ENCODE results near the gene PPM1M. TPM values are rescaled to one million over a fixed set of nuclear protein-coding genes. Genes with fewer than 3 reads are reported as not detected.
A peak's percentile ranks its signal among the peaks of the same experiment; 100 is the strongest.

PPM1M gene
- total and polyA plus RNA-seq, 10 of the 15 experiments (the other 5 are each of a cell fraction or from before 2014, with no cell fraction given) = 7.3 to 24.8 (median 15.8) TPM

- TF ChIP-seq PBX3 (IDR thresholded peaks at IDR 0.05; ENCODE audit: insufficient replicate concordance, low read depth, low read length) (no peak), SMC3 (IDR thresholded peaks at IDR 0.05; ENCODE audit: borderline replicate concordance, low read length) (no peak), RB1 (IDR thresholded peaks at IDR 0.05; ENCODE audit: borderline replicate concordance) (peak; percentile 64; the same call in 1 of the 2 replicates), YY1 (IDR thresholded peaks at IDR 0.05; ENCODE audit: low read depth, low read length) (peak; percentile 13; the same call in 1 of the 2 replicates), BCL11A (IDR thresholded peaks at IDR 0.05; ENCODE audit: low read depth, low read length) (0 out of 2 replicates have a peak, but pooled peaks have one; percentile 36), ZNF24 (IDR thresholded peaks at IDR 0.05) (0 out of 2 replicates have a peak, but pooled peaks have one; percentile 18), TCF7 (IDR thresholded peaks at IDR 0.05; ENCODE audit: borderline replicate concordance) (no peak), FOS (IDR thresholded peaks at IDR 0.05; ENCODE audit: borderline replicate concordance, extremely low read depth, insufficient read length) (no peak), POU2F2 (IDR thresholded peaks at IDR 0.05; ENCODE audit: borderline replicate concordance, low read depth, low read length) (peak; percentile 80; the same call in 2 of the 3 replicates), MAX (IDR thresholded peaks at IDR 0.05; ENCODE audit: low read depth, low read length) (peak; percentile 44; the same call in 1 of the 2 replicates), KAT2A (conservative IDR thresholded peaks at IDR 0.05; ENCODE audit: control insufficient read depth, low read depth, low read length) (no peak), CREB1 (IDR thresholded peaks at IDR 0.05; ENCODE audit: low read depth) (peak; percentile 18; the same call in 1 of the 2 replicates), ZNF207 (IDR thresholded peaks at IDR 0.05; ENCODE audit: borderline replicate concordance) (peak; percentile 73; the same call in 1 of the 2 replicates), GABPA (IDR thresholded peaks at IDR 0.05; ENCODE audit: low read depth) (no peak), MTA3 (IDR thresholded peaks at IDR 0.05; ENCODE audit: borderline replicate concordance, low read length) (no peak; the same call in 1 of the 2 replicates), NR2C1 (IDR thresholded peaks at IDR 0.05) (peak; percentile 51), KLF5 (IDR thresholded peaks at IDR 0.05; ENCODE audit: partially characterized antibody) (peak; percentile 45), ZNF217 (IDR thresholded peaks at IDR 0.05) (peak; percentile 37; the same call in 1 of the 2 replicates)
- TF ChIP-seq, protein P1, sequence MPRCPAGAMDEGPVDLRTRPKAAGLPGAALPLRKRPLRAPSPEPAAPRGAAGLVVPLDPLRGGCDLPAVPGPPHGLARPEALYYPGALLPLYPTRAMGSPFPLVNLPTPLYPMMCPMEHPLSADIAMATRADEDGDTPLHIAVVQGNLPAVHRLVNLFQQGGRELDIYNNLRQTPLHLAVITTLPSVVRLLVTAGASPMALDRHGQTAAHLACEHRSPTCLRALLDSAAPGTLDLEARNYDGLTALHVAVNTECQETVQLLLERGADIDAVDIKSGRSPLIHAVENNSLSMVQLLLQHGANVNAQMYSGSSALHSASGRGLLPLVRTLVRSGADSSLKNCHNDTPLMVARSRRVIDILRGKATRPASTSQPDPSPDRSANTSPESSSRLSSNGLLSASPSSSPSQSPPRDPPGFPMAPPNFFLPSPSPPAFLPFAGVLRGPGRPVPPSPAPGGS (IDR thresholded peaks at IDR 0.05; ENCODE audit: borderline replicate concordance, insufficient read depth, low read depth, low read length, poor library complexity, severe bottlenecking) = peak; percentile 48
- TF ChIP-seq, protein P2, sequence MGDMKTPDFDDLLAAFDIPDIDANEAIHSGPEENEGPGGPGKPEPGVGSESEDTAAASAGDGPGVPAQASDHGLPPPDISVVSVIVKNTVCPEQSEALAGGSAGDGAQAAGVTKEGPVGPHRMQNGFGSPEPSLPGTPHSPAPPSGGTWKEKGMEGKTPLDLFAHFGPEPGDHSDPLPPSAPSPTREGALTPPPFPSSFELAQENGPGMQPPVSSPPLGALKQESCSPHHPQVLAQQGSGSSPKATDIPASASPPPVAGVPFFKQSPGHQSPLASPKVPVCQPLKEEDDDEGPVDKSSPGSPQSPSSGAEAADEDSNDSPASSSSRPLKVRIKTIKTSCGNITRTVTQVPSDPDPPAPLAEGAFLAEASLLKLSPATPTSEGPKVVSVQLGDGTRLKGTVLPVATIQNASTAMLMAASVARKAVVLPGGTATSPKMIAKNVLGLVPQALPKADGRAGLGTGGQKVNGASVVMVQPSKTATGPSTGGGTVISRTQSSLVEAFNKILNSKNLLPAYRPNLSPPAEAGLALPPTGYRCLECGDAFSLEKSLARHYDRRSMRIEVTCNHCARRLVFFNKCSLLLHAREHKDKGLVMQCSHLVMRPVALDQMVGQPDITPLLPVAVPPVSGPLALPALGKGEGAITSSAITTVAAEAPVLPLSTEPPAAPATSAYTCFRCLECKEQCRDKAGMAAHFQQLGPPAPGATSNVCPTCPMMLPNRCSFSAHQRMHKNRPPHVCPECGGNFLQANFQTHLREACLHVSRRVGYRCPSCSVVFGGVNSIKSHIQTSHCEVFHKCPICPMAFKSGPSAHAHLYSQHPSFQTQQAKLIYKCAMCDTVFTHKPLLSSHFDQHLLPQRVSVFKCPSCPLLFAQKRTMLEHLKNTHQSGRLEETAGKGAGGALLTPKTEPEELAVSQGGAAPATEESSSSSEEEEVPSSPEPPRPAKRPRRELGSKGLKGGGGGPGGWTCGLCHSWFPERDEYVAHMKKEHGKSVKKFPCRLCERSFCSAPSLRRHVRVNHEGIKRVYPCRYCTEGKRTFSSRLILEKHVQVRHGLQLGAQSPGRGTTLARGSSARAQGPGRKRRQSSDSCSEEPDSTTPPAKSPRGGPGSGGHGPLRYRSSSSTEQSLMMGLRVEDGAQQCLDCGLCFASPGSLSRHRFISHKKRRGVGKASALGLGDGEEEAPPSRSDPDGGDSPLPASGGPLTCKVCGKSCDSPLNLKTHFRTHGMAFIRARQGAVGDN (IDR thresholded peaks at IDR 0.05) = peak; percentile 80
- TF ChIP-seq, protein P3, sequence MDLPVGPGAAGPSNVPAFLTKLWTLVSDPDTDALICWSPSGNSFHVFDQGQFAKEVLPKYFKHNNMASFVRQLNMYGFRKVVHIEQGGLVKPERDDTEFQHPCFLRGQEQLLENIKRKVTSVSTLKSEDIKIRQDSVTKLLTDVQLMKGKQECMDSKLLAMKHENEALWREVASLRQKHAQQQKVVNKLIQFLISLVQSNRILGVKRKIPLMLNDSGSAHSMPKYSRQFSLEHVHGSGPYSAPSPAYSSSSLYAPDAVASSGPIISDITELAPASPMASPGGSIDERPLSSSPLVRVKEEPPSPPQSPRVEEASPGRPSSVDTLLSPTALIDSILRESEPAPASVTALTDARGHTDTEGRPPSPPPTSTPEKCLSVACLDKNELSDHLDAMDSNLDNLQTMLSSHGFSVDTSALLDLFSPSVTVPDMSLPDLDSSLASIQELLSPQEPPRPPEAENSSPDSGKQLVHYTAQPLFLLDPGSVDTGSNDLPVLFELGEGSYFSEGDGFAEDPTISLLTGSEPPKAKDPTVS (IDR thresholded peaks at IDR 0.05; ENCODE audit: low read depth, low read length) = 0 out of 2 replicates have a peak, but pooled peaks have one; percentile 25
Observed at GRCh38 chr3:52197842-52198625, 47.5 kb upstream of the PPM1M start, which contains the start of gene ALAS1 (continued).
